WTC11 (cell line): ENCODE data around the gene TBXT. TPM values are rescaled to one million over a fixed set of nuclear protein-coding genes. Genes with fewer than 3 reads are reported as not detected.

Experiments used
- ATAC-seq: fragments of 200-7000 bp; cut with Tn5 transposase; 2 replicates; pipeline ENCODE4 v1.10.0; 2021; ENCODE audit warnings: mild to moderate bottlenecking, moderate library complexity
- CTCF ChIA-PET: fragments of 300-600 bp; sonication (Branson Sonifier 250); formaldehyde crosslinking; loops from one replicate; lab custom pipeline; 2021; ENCODE audit warnings: antibody characterized with exemption; lab: Charles Lee
- POLR2A ChIA-PET: fragments of 350-600 bp; sonication (Branson Sonifier 250); formaldehyde crosslinking; loops from one replicate; lab custom pipeline; 2021; ENCODE audit warnings: antibody characterized with exemption; lab: Charles Lee
- DNase-seq: peaks from one replicate; pipeline ENCODE4 v3.0.0; 2021; ENCODE audit warnings: low spot score
- H3K27ac Mint-ChIP-seq: 2 replicates; pipeline ENCODE4 v1.8.0; 2021; ENCODE audit warnings: mixed read lengths
- H3K27me3 Mint-ChIP-seq: 2 replicates; pipeline ENCODE4 v1.8.0; 2021; ENCODE audit warnings: low read depth, mild to moderate bottlenecking, moderate library complexity, mixed read lengths
- H3K36me3 Mint-ChIP-seq: 2 replicates; pipeline ENCODE4 v1.8.0; 2021; ENCODE audit warnings: mixed read lengths
- H3K4me1 Mint-ChIP-seq: 2 replicates; pipeline ENCODE4 v1.8.0; 2022; ENCODE audit warnings: mixed read lengths
- H3K4me3 Mint-ChIP-seq: 2 replicates; pipeline ENCODE4 v1.8.0; 2021; ENCODE audit warnings: mild to moderate bottlenecking, moderate library complexity, mixed read lengths
- H3K9me3 Mint-ChIP-seq: 2 replicates; pipeline ENCODE4 v1.8.0; 2021; ENCODE audit warnings: mixed read lengths
- CBFB ChIP-seq: sonication (generic); formaldehyde crosslinking; IDR thresholded peaks from 2 replicates; pipeline ENCODE4 v1.8.1; 2022; ENCODE audit warnings: mild to moderate bottlenecking, low read depth, missing genetic modification reagents
- E2F5 ChIP-seq: sonication (generic); formaldehyde crosslinking; IDR thresholded peaks from 2 replicates; pipeline ENCODE4 v1.8.1; 2022; ENCODE audit warnings: mild to moderate bottlenecking, moderate library complexity, missing genetic modification reagents
- FOXP1 ChIP-seq: sonication (generic); formaldehyde crosslinking; IDR thresholded peaks from 2 replicates; pipeline ENCODE4 v1.8.0; 2022; ENCODE audit warnings: missing genetic modification reagents, mild to moderate bottlenecking, moderate library complexity, borderline replicate concordance
- GABPB1 ChIP-seq: sonication (generic); formaldehyde crosslinking; IDR thresholded peaks from 2 replicates; pipeline ENCODE4 v1.8.1; 2023; ENCODE audit warnings: mild to moderate bottlenecking, missing genetic modification reagents
- HMGA2 ChIP-seq: fragments of 250-450 bp; sonication (Bioruptor Pico); IDR thresholded peaks from 2 replicates; pipeline ENCODE4 v1.4.0; 2021; ENCODE audit warnings: mild to moderate bottlenecking, moderate library complexity
- JAZF1 ChIP-seq: fragments of 250-450 bp; sonication (Bioruptor Pico); IDR thresholded peaks from 2 replicates; pipeline ENCODE4 v1.9.0; 2021; ENCODE audit warnings: moderate library complexity, mild to moderate bottlenecking, inconsistent platforms
- KAT7 ChIP-seq: sonication (generic); formaldehyde crosslinking; IDR thresholded peaks from 2 replicates; pipeline ENCODE4 v1.8.1; 2023; ENCODE audit warnings: missing genetic modification reagents, mild to moderate bottlenecking, borderline replicate concordance
- MXD4 ChIP-seq: fragments of 250-450 bp; sonication (Bioruptor Pico); IDR thresholded peaks from 2 replicates; pipeline ENCODE4 v1.8.0; 2021; ENCODE audit warnings: mild to moderate bottlenecking, moderate library complexity, borderline replicate concordance
- TEAD4 ChIP-seq: sonication (generic); formaldehyde crosslinking; IDR thresholded peaks from 2 replicates; pipeline ENCODE4 v1.8.0; 2022; ENCODE audit warnings: mild to moderate bottlenecking, missing genetic modification reagents
- ZBTB21 ChIP-seq: sonication (generic); formaldehyde crosslinking; IDR thresholded peaks from 2 replicates; pipeline ENCODE4 v1.8.1; 2023; ENCODE audit warnings: mild to moderate bottlenecking, missing genetic modification reagents, borderline replicate concordance
- ZNF263 ChIP-seq: sonication (generic); formaldehyde crosslinking; IDR thresholded peaks from 2 replicates; pipeline ENCODE4 v1.8.1; 2022; ENCODE audit warnings: low read depth, mild to moderate bottlenecking, moderate library complexity, missing genetic modification reagents
- ZNF671 ChIP-seq: fragments of 250-450 bp; sonication (Bioruptor Pico); IDR thresholded peaks from 2 replicates; pipeline ENCODE4 v1.8.0; 2021; ENCODE audit warnings: mild to moderate bottlenecking
- total RNA-seq: library from RNA; stranded (reverse); gene quantifications from 3 replicates; pipeline ENCODE4 v1.2.3, GENCODE V29; 2021
- TF ChIP-seq, protein P1 (sequence below): sonication (generic); formaldehyde crosslinking; IDR thresholded peaks from 2 replicates; pipeline ENCODE4 v1.8.1; 2023; ENCODE audit warnings: mild to moderate bottlenecking, missing genetic modification reagents
- TF ChIP-seq, protein P2 (sequence below): sonication (generic); formaldehyde crosslinking; IDR thresholded peaks from 2 replicates; pipeline ENCODE4 v1.8.0; 2022; ENCODE audit warnings: missing genetic modification reagents
- TF ChIP-seq, protein P3 (sequence below): fragments of 250-450 bp; sonication (Bioruptor Pico); IDR thresholded peaks from 2 replicates; pipeline ENCODE4 v1.9.0; 2021; ENCODE audit warnings: moderate library complexity, mild to moderate bottlenecking, inconsistent platforms, borderline replicate concordance
- TF ChIP-seq, protein P4 (sequence below): sonication (generic); formaldehyde crosslinking; IDR thresholded peaks from 2 replicates; pipeline ENCODE4 v1.8.0; 2022; ENCODE audit warnings: mild to moderate bottlenecking, missing genetic modification reagents

Gene TBXT
- total RNA-seq, 1 experiment from 2014 or later: 0.15 TPM

GRCh38 chr6:166203641-166204222, 36.1 kb upstream of the TBXT start (continued):
- TF ChIP-seq, protein P1, sequence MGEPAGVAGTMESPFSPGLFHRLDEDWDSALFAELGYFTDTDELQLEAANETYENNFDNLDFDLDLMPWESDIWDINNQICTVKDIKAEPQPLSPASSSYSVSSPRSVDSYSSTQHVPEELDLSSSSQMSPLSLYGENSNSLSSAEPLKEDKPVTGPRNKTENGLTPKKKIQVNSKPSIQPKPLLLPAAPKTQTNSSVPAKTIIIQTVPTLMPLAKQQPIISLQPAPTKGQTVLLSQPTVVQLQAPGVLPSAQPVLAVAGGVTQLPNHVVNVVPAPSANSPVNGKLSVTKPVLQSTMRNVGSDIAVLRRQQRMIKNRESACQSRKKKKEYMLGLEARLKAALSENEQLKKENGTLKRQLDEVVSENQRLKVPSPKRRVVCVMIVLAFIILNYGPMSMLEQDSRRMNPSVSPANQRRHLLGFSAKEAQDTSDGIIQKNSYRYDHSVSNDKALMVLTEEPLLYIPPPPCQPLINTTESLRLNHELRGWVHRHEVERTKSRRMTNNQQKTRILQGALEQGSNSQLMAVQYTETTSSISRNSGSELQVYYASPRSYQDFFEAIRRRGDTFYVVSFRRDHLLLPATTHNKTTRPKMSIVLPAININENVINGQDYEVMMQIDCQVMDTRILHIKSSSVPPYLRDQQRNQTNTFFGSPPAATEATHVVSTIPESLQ (CRISPR knock-in tag): no peak
- no peak for TF ChIP-seq MXD4
- no peak for TF ChIP-seq JAZF1 (CRISPR knock-in tag)
- TF ChIP-seq, protein P2, sequence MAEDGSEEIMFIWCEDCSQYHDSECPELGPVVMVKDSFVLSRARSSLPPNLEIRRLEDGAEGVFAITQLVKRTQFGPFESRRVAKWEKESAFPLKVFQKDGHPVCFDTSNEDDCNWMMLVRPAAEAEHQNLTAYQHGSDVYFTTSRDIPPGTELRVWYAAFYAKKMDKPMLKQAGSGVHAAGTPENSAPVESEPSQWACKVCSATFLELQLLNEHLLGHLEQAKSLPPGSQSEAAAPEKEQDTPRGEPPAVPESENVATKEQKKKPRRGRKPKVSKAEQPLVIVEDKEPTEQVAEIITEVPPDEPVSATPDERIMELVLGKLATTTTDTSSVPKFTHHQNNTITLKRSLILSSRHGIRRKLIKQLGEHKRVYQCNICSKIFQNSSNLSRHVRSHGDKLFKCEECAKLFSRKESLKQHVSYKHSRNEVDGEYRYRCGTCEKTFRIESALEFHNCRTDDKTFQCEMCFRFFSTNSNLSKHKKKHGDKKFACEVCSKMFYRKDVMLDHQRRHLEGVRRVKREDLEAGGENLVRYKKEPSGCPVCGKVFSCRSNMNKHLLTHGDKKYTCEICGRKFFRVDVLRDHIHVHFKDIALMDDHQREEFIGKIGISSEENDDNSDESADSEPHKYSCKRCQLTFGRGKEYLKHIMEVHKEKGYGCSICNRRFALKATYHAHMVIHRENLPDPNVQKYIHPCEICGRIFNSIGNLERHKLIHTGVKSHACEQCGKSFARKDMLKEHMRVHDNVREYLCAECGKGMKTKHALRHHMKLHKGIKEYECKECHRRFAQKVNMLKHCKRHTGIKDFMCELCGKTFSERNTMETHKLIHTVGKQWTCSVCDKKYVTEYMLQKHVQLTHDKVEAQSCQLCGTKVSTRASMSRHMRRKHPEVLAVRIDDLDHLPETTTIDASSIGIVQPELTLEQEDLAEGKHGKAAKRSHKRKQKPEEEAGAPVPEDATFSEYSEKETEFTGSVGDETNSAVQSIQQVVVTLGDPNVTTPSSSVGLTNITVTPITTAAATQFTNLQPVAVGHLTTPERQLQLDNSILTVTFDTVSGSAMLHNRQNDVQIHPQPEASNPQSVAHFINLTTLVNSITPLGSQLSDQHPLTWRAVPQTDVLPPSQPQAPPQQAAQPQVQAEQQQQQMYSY (CRISPR knock-in tag): no peak
- TF ChIP-seq, protein P3, sequence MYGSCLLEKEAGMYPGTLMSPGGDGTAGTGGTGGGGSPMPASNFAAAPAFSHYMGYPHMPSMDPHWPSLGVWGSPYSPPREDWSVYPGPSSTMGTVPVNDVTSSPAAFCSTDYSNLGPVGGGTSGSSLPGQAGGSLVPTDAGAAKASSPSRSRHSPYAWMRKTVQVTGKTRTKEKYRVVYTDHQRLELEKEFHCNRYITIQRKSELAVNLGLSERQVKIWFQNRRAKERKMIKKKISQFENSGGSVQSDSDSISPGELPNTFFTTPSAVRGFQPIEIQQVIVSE (CRISPR knock-in tag): no peak
- TF ChIP-seq ZNF263 (CRISPR knock-in tag): no peak
- TF ChIP-seq ZBTB21: no peak
- TF ChIP-seq, protein P4, sequence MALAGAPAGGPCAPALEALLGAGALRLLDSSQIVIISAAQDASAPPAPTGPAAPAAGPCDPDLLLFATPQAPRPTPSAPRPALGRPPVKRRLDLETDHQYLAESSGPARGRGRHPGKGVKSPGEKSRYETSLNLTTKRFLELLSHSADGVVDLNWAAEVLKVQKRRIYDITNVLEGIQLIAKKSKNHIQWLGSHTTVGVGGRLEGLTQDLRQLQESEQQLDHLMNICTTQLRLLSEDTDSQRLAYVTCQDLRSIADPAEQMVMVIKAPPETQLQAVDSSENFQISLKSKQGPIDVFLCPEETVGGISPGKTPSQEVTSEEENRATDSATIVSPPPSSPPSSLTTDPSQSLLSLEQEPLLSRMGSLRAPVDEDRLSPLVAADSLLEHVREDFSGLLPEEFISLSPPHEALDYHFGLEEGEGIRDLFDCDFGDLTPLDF (CRISPR knock-in tag): no peak
- no peak for TF ChIP-seq CBFB (CRISPR knock-in tag)
- no peak for TF ChIP-seq FOXP1
- no peak for TF ChIP-seq E2F5 (CRISPR knock-in tag)
- TF ChIP-seq ZNF671 (CRISPR knock-in tag): no peak
- TF ChIP-seq GABPB1: no peak
- TF ChIP-seq HMGA2: no peak
- no peak for TF ChIP-seq KAT7 (CRISPR knock-in tag)
- TF ChIP-seq, all 79 proteins: peak for 0

- no peak for ATAC-seq
- H3K27ac Mint-ChIP-seq: no peak overlapping the region
- POLR2A ChIA-PET: interaction anchor here (0.7 kb wide), 1 partner anchor 322 kb away, joined by 6 read pairs; no protein-coding TSS in a partner anchor
- H3K9me3 Mint-ChIP-seq: no peaks in the 10 kb centered on the region
- no peak for DNase-seq
- H3K4me1 Mint-ChIP-seq: peaks cover 12% of the 10 kb centered on the region
- H3K4me3 Mint-ChIP-seq: no peak overlapping the region
- H3K36me3 Mint-ChIP-seq: no peaks in the 10 kb centered on the region
- TF ChIP-seq TEAD4: no peak
- TF ChIP-seq, protein P4 (CRISPR knock-in tag): no peak
- CTCF ChIA-PET: no interaction called here
- H3K27me3 Mint-ChIP-seq: peaks cover 24% of the 10 kb centered on the region
These were observed 35.5 kb upstream of the TBXT start for GRCh38 chr6:166203003-166203640.
